B cell (primary cell): ENCODE results near the gene COQ10A.

ENCODE experiments used
- CTCF ChIP-seq: fragments of 200-600 bp; IDR thresholded peaks from one replicate; pipeline ENCODE4 v1.8.0; 2022; ENCODE audit warnings: antibody characterized with exemption, mild to moderate bottlenecking
- EZH2 ChIP-seq: IDR thresholded peaks from 2 replicates; pipeline ENCODE4 v1.6.1; 2012; ENCODE audit warnings: borderline replicate concordance, low read depth, mild to moderate bottlenecking, moderate library complexity, low read length; ENCODE audit not compliant: insufficient read depth, poor library complexity, severe bottlenecking

- no peak for TF ChIP-seq CTCF
- TF ChIP-seq EZH2 = no peak
Observed at GRCh38 chr12:56317675-56318074, 50.9 kb downstream of the COQ10A start.
